ENCODE results near the gene SIM1.

SIM1 gene

GRCh38 chr6:100453701-100454521, 10.8 kb downstream of the SIM1 start:
- no peak overlapping the region for H3K4me3 ChIP-seq (ENCODE audit: low read depth, low read length)
- CTCF ChIA-PET, result interaction anchor here (0.6 to 1.6 kb wide), 4 partner anchors 15 to 452 kb away, joined by 3 to 4 read pairs (median 3); no protein-coding TSS in a partner anchor
- H3K4me1 ChIP-seq (ENCODE audit: control insufficient read depth, insufficient read depth, low read length), result no peaks in the 10 kb centered on the region
- peaks cover 0 to 12% of the 10 kb centered on the region in 2 experiments; a peak in 1 of 3 replicates for H3K36me3 ChIP-seq (ENCODE audit: control insufficient read depth in 2 of 2, insufficient read depth in 1 of 2, low read length in 2 of 2)
- TF ChIP-seq ZSCAN23 (tag by site-specific recombination; IDR thresholded peaks at IDR 0.05) (no peak), ZFHX2 (tag by site-specific recombination; conservative IDR thresholded peaks at IDR 0.05) (no peak), ZNF654 (tag by site-specific recombination; IDR thresholded peaks at IDR 0.05; ENCODE audit: low read depth) (no peak), ZNF529 (tag by site-specific recombination; IDR thresholded peaks at IDR 0.05; ENCODE audit: insufficient replicate concordance) (no peak), ZNF169 (tag by site-specific recombination; IDR thresholded peaks at IDR 0.05) (no peak), INSM2 (tag by site-specific recombination; IDR thresholded peaks at IDR 0.05) (no peak), ZNF280C (tag by site-specific recombination; IDR thresholded peaks at IDR 0.05) (no peak), GLI2 (tag by site-specific recombination; IDR thresholded peaks at IDR 0.05; ENCODE audit: borderline replicate concordance, low read depth) (no peak), GLI4 (tag by site-specific recombination; IDR thresholded peaks at IDR 0.05) (no peak), ZNF239 (tag by site-specific recombination; IDR thresholded peaks at IDR 0.05) (no peak), ZNF792 (tag by site-specific recombination; IDR thresholded peaks at IDR 0.05) (no peak), KLF1 (tag by site-specific recombination; IDR thresholded peaks at IDR 0.05) (no peak)
- peaks cover 2% of the 10 kb centered on the region; the same call in 1 of the 2 replicates for H3K9me3 ChIP-seq (ENCODE audit: control insufficient read depth, insufficient read depth, low read depth, low read length)
- POLR2A ChIA-PET, result no interaction called here
- H3K27ac ChIP-seq (ENCODE audit: extremely low read depth, low read depth, low read length), result no peak overlapping the region

- H3K4me3 ChIP-seq (ENCODE audit: low read depth, low read length), result no peak overlapping the region
- TF ChIP-seq ZNF148 (tag by site-specific recombination; IDR thresholded peaks at IDR 0.05; ENCODE audit: borderline replicate concordance), result no peak
- no peak for TF ChIP-seq GLIS1 (tag by site-specific recombination; IDR thresholded peaks at IDR 0.05)
- TF ChIP-seq ZNF580 (tag by site-specific recombination; IDR thresholded peaks at IDR 0.05), result no peak
- TF ChIP-seq ZNF221 (tag by site-specific recombination; IDR thresholded peaks at IDR 0.05; ENCODE audit: borderline replicate concordance), result no peak
- TF ChIP-seq ZBTB10 (tag by site-specific recombination; IDR thresholded peaks at IDR 0.05), result no peak
- TF ChIP-seq ZNF426 (tag by site-specific recombination; IDR thresholded peaks at IDR 0.05), result no peak
- TF ChIP-seq ZBTB21 (tag by site-specific recombination; IDR thresholded peaks at IDR 0.05), result no peak
- TF ChIP-seq ZNF670 (tag by site-specific recombination; IDR thresholded peaks at IDR 0.05; ENCODE audit: low read depth), result no peak
- no peak for TF ChIP-seq ZSCAN30 (tag by site-specific recombination; IDR thresholded peaks at IDR 0.05)
- TF ChIP-seq ZNF24 (tag by site-specific recombination; IDR thresholded peaks at IDR 0.05), result no peak
- no peak for TF ChIP-seq ZFP37 (tag by site-specific recombination; IDR thresholded peaks at IDR 0.05)
Observed at GRCh38 chr6:100452998-100453397, 11.7 kb downstream of the SIM1 start.

More at GRCh38 chr6:100452998-100453397, 11.7 kb downstream of the SIM1 start:
- Histone ChIP-seq H3K9me3 (ENCODE audit: control insufficient read depth, insufficient read depth, low read depth, low read length) (peaks cover 2% of the 10 kb centered on the region; the same call in 1 of the 2 replicates), H3K27ac (ENCODE audit: extremely low read depth, low read depth, low read length) (no peak overlapping the region), H3K4me1 (ENCODE audit: control insufficient read depth, insufficient read depth, low read length) (no peaks in the 10 kb centered on the region), H3K36me3 (ENCODE audit: control insufficient read depth in 2 of 2, insufficient read depth in 1 of 2, low read length in 2 of 2) (peaks cover 0 to 21% of the 10 kb centered on the region in 2 experiments; a peak in 1 of 3 replicates)
- CTCF ChIA-PET, result interaction anchor here (0.5 to 1.0 kb wide), 3 partner anchors 11 to 353 kb away, joined by 3 read pairs; no protein-coding TSS in a partner anchor
- POLR2A ChIA-PET, result interaction anchor here (1.4 kb wide), 1 partner anchor 12 kb away, joined by 4 read pairs; the partner anchor contains the start of gene SIM1

Data from HEK293 (cell line).